Common myeloid progenitor, CD34-positive (primary cell): ENCODE data around the gene TMEM86A.

Experiments
- CTCF ChIA-PET: fragments of 350-600 bp; sonication (Branson Sonifier 250); formaldehyde crosslinking; loops from one replicate; lab custom pipeline; 2021; ENCODE audit warnings: antibody characterized with exemption; lab: Charles Lee
- POLR2A ChIA-PET: fragments of 350-600 bp; sonication (Branson Sonifier 250); formaldehyde crosslinking; loops from one replicate; lab custom pipeline; 2021; ENCODE audit warnings: antibody characterized with exemption; lab: Charles Lee
- DNase-seq, 3 donors: peaks; one replicate each; pipeline versions ENCODE4 v3.0.0 to v3.0.0-alpha.2; 2013
- H3K27ac ChIP-seq, 2 experiments: 1 replicate in 1 of 2; 2 replicates in 1 of 2; pipeline ENCODE4 v1.7.0; 2013; ENCODE audit warnings: inconsistent platforms in 2 of 2, low read length in 2 of 2, mild to moderate bottlenecking in 2 of 2, low read depth in 1 of 2, moderate library complexity in 1 of 2; ENCODE audit not compliant: severe bottlenecking in 2 of 2, insufficient read depth in 1 of 2, poor library complexity in 1 of 2
- H3K27me3 ChIP-seq, 5 experiments: replicated peaks in 2 of 5; 1 replicate in 3 of 5; 2 replicates in 2 of 5; pipeline versions ENCODE4 v1.6.1 to v1.7.0; 2013; ENCODE audit warnings: low read length in 4 of 5, mild to moderate bottlenecking in 2 of 5, moderate library complexity in 2 of 5, inconsistent platforms in 1 of 5; ENCODE audit not compliant: insufficient read depth in 5 of 5, control insufficient read depth in 4 of 5
- H3K36me3 ChIP-seq, 4 experiments: 1 replicate in 2 of 4; 2 replicates in 2 of 4; pipeline versions ENCODE4 v1.6.1 to v1.7.0; 2013; ENCODE audit warnings: low read length in 3 of 4, control low read depth in 1 of 4, mild to moderate bottlenecking in 1 of 4; ENCODE audit not compliant: control insufficient read depth in 4 of 4, insufficient read depth in 4 of 4
- H3K4me1 ChIP-seq, 4 experiments: 1 replicate in 3 of 4; 2 replicates in 1 of 4; pipeline versions ENCODE4 v1.6.1 to v1.7.1; 2013; ENCODE audit warnings: low read length in 3 of 4, mild to moderate bottlenecking in 3 of 4, control low read depth in 1 of 4, inconsistent platforms in 1 of 4, moderate library complexity in 1 of 4; ENCODE audit not compliant: control insufficient read depth in 4 of 4, insufficient read depth in 4 of 4; ENCODE audit errors: control extremely low read depth in 1 of 4
- H3K4me3 ChIP-seq, 7 experiments: 1 replicate in 4 of 7; 2 replicates in 3 of 7; pipeline versions ENCODE4 v1.5.1 to v1.7.0; 2013; ENCODE audit warnings: mild to moderate bottlenecking in 7 of 7, low read length in 6 of 7, moderate library complexity in 6 of 7, inconsistent platforms in 2 of 7, low read depth in 2 of 7, control low read depth in 1 of 7; ENCODE audit not compliant: insufficient read depth in 4 of 7, control insufficient read depth in 1 of 7; ENCODE audit errors: extremely low read depth in 1 of 7
- H3K9me3 ChIP-seq, 5 experiments: 1 replicate in 4 of 5; 2 replicates in 1 of 5; pipeline versions ENCODE4 v1.6.1 to v1.7.1; 2013; ENCODE audit warnings: low read length in 4 of 5, mild to moderate bottlenecking in 2 of 5, inconsistent platforms in 1 of 5, low read depth in 1 of 5, moderate library complexity in 1 of 5; ENCODE audit not compliant: control insufficient read depth in 4 of 5, insufficient read depth in 2 of 5; ENCODE audit errors: control extremely low read depth in 1 of 5
- WGBS: methylation state at CpG from one replicate; pipeline ENCODE4 v1.1.5; 2013; ENCODE audit not compliant: insufficient coverage; 5-methylcytosine and 5-hydroxymethylcytosine counted together

Gene TMEM86A

DNA sequence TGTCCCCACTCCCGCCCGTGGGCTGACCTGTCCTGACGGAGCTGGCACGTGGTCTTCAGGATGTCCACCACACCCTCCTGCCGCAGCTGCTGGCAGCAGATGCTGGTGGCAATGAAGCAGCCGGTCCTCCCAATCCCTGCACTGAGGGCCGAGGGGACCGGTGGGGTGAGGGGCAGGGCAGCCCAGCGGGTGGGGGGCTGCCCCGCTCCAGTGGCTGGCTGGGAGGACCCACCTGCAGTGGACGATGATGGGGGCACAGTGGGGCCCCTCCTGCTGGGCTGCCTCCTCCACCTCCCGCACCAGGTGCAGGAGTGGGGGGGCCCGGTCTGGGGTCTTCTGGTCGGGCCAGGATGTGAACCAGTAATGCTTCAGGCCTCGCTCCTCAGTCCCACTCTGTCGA, 30.8 kb downstream of the TMEM86A start:
- no peaks in the 10 kb centered on the region for H3K27me3 ChIP-seq
- 98% methylated on average over 13 of the region's 16 CpGs for WGBS
- peaks cover 2 to 15% (median 7%) of the 10 kb centered on the region in 4 experiments for H3K4me1 ChIP-seq
- POLR2A ChIA-PET = no interaction called here
- H3K27ac ChIP-seq = no peak overlapping the region
- H3K4me3 ChIP-seq = no peak overlapping the region
- CTCF ChIA-PET = interaction anchor here (3.9 to 6.5 kb wide), 4 partner anchors 9 to 613 kb away, joined by 21 to 58 read pairs (median 42); no protein-coding TSS in a partner anchor
- no peaks in the 10 kb centered on the region for H3K9me3 ChIP-seq
- DNase-seq = no peak
- no peaks in the 10 kb centered on the region for H3K36me3 ChIP-seq

- Histone ChIP-seq H3K36me3 (no peaks in the 10 kb centered on the region), H3K27ac (no peak overlapping the region), H3K9me3 (no peaks in the 10 kb centered on the region), H3K4me1 (peaks cover 2 to 15% (median 7%) of the 10 kb centered on the region in 4 experiments), H3K27me3 (no peaks in the 10 kb centered on the region), H3K4me3 (no peak overlapping the region)
- 96% methylated on average over 9 of the region's 9 CpGs for WGBS
- POLR2A ChIA-PET = no interaction called here
- no peak for DNase-seq
- CTCF ChIA-PET = interaction anchor here (0.9 to 6.5 kb wide), 7 partner anchors 9 to 614 kb away, joined by 3 to 58 read pairs (median 21); partner anchors contain the start of gene UEVLD
Measured at GRCh38 chr11:18730020-18730419, 31.4 kb downstream of the TMEM86A start.

- POLR2A ChIA-PET = no interaction called here
- Histone ChIP-seq H3K27me3 (no peaks in the 10 kb centered on the region), H3K9me3 (no peaks in the 10 kb centered on the region), H3K4me1 (peaks cover 2 to 15% (median 7%) of the 10 kb centered on the region in 4 experiments), H3K27ac (no peak overlapping the region), H3K4me3 (no peak overlapping the region), H3K36me3 (no peaks in the 10 kb centered on the region)
- CTCF ChIA-PET = interaction anchor here (0.8 to 6.5 kb wide), 19 partner anchors 9 to 621 kb away, joined by 3 to 58 read pairs (median 4); no protein-coding TSS in a partner anchor
- 82% methylated on average over 2 of the region's 2 CpGs for WGBS
- peak in 2 of 3 donors; percentile 39 to 51 for DNase-seq
Measured at GRCh38 chr11:18731441-18731840, 32.9 kb downstream of the TMEM86A start.

GRCh38 chr11:18731949-18732821, 33.6 kb downstream of the TMEM86A start:
- DNase-seq = peak; percentile 62 to 80 (median 69)
- no peaks in the 10 kb centered on the region for H3K9me3 ChIP-seq
- H3K27ac ChIP-seq = no peak overlapping the region
- WGBS = 71% methylated on average over 9 of the region's 11 CpGs
- ChIA-PET CTCF (interaction anchor here (0.7 to 6.5 kb wide), 16 partner anchors 8 to 488 kb away, joined by 3 to 58 read pairs (median 5); no protein-coding TSS in a partner anchor), POLR2A (no interaction called here)
- no peak overlapping the region for H3K4me3 ChIP-seq
- H3K27me3 ChIP-seq = no peaks in the 10 kb centered on the region
- no peaks in the 10 kb centered on the region for H3K36me3 ChIP-seq
- peaks cover 2 to 15% (median 7%) of the 10 kb centered on the region in 4 experiments for H3K4me1 ChIP-seq

DNA sequence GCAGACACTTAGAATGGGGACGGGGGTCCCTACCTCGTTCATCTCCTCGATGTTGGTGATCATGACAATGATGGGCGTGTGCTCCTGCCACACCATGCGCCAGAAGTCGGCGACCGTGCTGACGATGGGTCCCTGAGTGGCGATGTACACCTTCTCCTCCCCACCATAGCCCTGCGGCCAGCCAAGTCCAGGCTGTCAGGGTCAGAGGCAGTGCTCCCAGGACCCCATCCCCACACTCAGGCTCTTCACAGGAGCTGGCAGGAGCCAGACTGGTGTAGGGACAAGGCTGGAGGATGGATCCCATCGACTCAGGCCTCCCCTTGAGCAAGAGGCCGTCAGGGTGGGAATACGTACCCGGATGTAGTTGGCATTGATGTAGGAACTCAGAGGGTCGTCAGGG, 34.6 kb downstream of the TMEM86A start:
- 97% methylated on average over 14 of the region's 16 CpGs for WGBS
- H3K27me3 ChIP-seq = peaks cover 0 to 2% (median 0%) of the 10 kb centered on the region in 5 experiments

GRCh38 chr11:18736590-18737148, 38.1 kb downstream of the TMEM86A start:
- Histone ChIP-seq H3K27ac (no peak overlapping the region), H3K4me1 (peaks cover 1 to 2% (median 2%) of the 10 kb centered on the region in 4 experiments), H3K36me3 (no peaks in the 10 kb centered on the region), H3K27me3 (peaks cover 0 to 2% (median 0%) of the 10 kb centered on the region in 5 experiments), H3K4me3 (no peak overlapping the region), H3K9me3 (no peaks in the 10 kb centered on the region)
- DNase-seq = no peak
- POLR2A ChIA-PET = no interaction called here
- CTCF ChIA-PET = interaction anchor here (1.0 to 7.1 kb wide), 7 partner anchors 7 to 197 kb away, joined by 3 to 58 read pairs (median 3); no protein-coding TSS in a partner anchor
- 100% methylated on average over 5 of the region's 10 CpGs for WGBS

More for the DNA sequence above, 34.6 kb downstream of the TMEM86A start:
- Histone ChIP-seq H3K9me3 (no peaks in the 10 kb centered on the region), H3K4me3 (no peak overlapping the region), H3K4me1 (peaks cover 2 to 8% (median 7%) of the 10 kb centered on the region in 4 experiments), H3K27ac (no peak overlapping the region), H3K36me3 (no peaks in the 10 kb centered on the region)
- POLR2A ChIA-PET = no interaction called here
- CTCF ChIA-PET = interaction anchor here (1.1 to 6.5 kb wide), 6 partner anchors 9 to 618 kb away, joined by 3 to 50 read pairs (median 8); no protein-coding TSS in a partner anchor
- DNase-seq = no peak
